Measurements from ENCODE around the gene EXOC2.

Gene EXOC2

GRCh38 chr6:436308-437036 lies 256.5 kb downstream of the EXOC2 start:
- TF ChIP-seq CTCF (IDR thresholded peaks at IDR 0.05; ENCODE audit: borderline replicate concordance, control extremely low read depth, extremely low read depth, insufficient read depth, missing control alignments), result no peak
- in situ Hi-C loops (cut with MboI; ENCODE audit: low sequenced_read_pairs, unreplicated experiment), result no loop called here
- no peak for DNase-seq (ENCODE audit: low spot score)

- no peak for TF ChIP-seq CTCF (IDR thresholded peaks at IDR 0.05; ENCODE audit: borderline replicate concordance, control extremely low read depth, extremely low read depth, insufficient read depth, missing control alignments)
- in situ Hi-C loops (cut with MboI; ENCODE audit: low sequenced_read_pairs, unreplicated experiment), result no loop called here
- no peak for DNase-seq (ENCODE audit: low spot score)
Observed at GRCh38 chr6:435441-436307, 257.3 kb downstream of the EXOC2 start.

All from GM13976 (cell line).